GM04503 (cell line): Measurements from ENCODE around the gene CERS1.
A peak's percentile ranks its signal among the peaks of the same experiment; 100 is the strongest.

Experiments
- DNase-seq: peaks from one replicate; pipeline ENCODE4 v3.0.0-alpha.2; 2012; ENCODE audit warnings: low read depth

The CERS1 gene

GRCh38 chr19:18839465-18840287 is 56.3 kb downstream of the CERS1 start:
- no peak for DNase-seq

- DNase-seq = no peak
These were observed 61.3 kb downstream of the CERS1 start for GRCh38 chr19:18834644-18834984.

GRCh38 chr19:18833849-18834643 is 61.9 kb downstream of the CERS1 start:
- DNase-seq = no peak

DNA sequence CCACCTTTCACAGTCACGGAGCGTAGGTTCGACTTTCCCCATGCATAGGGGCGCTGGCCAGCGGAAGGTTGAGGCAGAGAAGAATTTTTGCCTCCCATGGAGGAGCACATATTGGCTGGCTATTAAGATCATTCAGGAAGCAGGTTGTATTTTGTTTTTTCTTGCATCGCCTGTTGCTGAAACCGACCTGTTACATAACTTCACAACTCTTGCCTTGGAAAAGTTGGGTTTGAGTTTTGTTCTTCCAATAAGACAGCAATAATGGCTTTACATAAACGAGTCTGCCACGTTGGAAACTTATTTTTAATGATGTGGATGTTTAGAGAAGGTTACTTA is 62.8 kb downstream of the CERS1 start:
- DNase-seq = no peak

GRCh38 chr19:18832306-18833140 is 63.4 kb downstream of the CERS1 start:
- no peak for DNase-seq

DNA sequence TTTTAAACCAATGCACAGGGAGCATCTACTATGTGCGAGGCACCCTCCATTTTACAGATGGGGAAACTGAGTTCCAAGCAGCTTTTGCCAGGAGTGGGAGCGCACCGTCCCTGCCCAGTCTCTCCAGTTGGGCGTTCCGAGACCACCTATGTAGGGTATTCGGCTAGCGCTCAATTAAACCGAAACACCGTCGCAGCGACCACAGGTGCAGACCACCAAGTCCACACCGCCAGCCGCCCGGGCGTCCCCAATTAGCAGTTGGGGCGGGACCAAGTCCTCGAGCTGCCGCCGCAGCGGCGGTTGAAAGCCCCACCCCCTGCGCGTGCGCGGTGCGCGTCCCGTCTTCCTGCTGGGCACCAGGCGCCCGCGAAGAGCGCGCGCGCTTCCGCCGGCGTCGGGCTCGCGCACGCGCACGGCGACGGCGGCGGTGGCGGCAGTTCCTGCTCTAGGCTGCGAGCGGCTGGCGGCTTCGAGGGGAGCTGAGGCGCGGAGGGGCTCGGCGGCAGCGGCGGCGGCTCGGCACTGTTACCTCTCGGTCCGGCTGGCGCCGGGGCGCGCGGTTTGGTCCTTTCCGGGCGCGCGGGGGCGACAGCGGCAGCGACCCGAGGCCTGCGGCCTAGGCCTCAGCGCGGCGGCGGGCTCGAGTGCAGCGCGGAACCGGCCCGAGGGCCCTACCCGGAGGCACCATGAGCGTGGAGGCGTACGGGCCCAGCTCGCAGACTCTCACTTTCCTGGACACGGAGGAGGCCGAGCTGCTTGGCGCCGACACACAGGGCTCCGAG is 64.2 kb downstream of the CERS1 start, which contains the start of gene UPF1:
TSS of gene UPF1 (plus strand) at position 436 of the 782 bp plus-strand sequence. CDS start at position 687, 251 bp downstream.
- peak; percentile 30 for DNase-seq

GRCh38 chr19:18830488-18830887 is 65.5 kb downstream of the CERS1 start:
- DNase-seq = no peak

DNA sequence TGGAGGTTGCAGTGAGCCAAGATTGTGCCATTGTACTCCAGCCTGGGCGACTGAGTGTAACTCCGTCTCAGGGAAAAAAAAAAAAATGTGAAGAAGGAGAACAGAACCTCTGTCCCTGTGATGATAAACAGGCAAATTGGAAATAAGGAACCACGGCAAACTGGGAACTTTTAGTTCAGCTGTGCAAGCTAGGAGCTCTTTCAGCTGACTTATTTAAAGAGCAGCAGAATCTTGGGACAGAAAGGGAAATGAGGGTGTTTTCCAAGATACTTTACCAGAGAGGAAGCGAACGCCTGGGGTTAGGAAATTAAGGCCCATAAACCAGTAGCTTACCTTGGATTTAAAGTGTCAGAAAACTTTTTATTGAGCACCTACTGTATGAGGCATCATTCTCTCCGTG is 67.2 kb downstream of the CERS1 start:
- DNase-seq = no peak
